Fibroblast of skin of back (primary cell): ENCODE measurements around the gene TOMM20L.
A peak's percentile ranks its signal among the peaks of the same experiment; 100 is the strongest.

Source experiments
- DNase-seq: peaks from one replicate; pipeline ENCODE4 v3.0.0-alpha.2; 2013

The TOMM20L gene

DNA sequence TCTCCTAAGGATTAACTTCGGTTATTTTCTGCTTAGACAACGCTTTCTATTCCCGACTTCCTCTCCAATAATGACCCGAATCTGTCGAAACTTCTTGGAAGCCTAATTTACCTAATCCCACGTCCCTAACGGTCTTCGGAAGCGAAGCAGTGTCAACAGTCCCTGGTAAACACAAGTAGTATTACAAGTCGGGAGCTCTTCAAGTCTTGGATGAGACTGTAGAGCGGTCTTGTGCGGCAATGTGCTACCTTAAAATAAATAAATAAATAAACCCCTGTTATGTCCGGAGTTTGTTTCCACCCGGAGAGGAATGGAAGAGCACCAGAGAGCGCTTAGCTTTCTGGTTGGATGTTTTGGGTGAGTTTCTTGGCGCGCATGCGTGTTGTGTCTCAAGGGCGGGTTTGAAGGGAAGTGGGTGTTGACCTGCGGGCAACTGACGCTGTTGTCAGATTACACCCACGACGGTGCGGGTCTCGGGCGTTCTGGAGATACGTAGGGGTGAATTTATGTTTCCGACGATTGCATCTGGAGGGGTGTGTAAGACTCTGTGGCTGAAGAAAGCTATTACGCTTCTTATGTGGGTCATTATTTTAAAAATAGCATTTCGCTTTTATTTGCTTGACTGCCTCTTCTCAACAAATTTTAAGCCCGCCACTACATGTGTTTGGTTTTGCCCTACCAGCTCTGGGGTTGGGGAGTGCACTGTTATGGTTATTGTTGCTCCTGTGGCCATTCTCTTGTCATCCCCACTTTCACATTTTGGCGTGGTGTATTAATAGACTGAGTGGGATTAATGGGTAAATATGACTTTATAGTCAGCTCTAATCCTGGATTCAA, 31.8 kb downstream of the TOMM20L start, which contains the start of the genes KIAA0586 and TIMM9:
KIAA0586 (plus strand) TSS at position 439 of the 837 bp plus-strand sequence. CDS start 546 bp downstream, outside the sequence.
TIMM9 (minus strand) TSS at position 251 of the 837 bp plus-strand sequence. CDS start 15,586 bp downstream, outside the sequence.
- peak; percentile 99 for DNase-seq

DNA sequence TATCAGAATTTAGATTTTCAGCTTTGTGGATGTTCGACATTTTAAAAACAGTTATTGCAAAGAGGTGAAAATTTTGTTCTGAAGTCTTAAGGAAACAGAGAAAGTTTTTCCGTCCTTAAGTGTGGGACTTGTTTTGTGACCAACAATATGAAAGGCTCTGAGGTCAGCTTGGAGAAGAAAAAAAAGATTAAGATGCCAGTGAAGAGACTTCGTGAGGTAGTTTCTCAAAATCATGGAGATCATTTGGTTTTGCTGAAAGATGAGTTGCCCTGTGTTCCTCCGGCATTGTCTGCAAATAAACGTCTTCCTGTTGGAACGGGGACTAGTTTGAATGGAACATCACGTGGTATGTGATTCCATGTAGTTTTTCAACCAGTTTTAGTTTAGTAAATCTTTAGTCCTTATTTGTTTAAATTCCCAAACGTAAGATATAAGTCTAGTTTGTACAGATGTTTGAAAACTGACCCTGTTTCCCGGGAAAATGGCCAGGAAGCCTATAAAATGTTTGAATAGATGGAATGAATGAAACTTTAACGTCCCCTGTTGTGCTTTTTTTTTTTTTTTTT, 32.5 kb downstream of the TOMM20L start:
- DNase-seq = peak; percentile 58

DNA sequence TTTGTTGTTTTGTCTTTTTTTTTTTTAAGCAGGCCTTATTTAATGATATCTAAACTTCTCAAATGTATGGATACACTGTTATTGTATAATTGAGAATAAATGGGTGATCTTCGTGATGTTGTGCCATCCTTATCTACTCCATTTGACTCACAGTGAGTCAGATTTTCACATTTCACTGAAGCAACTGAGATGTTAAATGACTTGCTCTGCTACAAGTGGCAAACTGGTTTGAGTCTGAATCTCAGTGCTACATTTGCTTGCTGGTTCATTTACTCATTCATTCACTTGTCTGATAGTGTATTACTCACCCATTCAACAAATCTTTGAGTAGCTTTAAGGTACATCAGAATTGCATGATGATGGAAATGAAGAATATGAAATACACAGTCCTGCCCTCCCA, 34.4 kb downstream of the TOMM20L start:
- DNase-seq = peak; percentile 13

DNA sequence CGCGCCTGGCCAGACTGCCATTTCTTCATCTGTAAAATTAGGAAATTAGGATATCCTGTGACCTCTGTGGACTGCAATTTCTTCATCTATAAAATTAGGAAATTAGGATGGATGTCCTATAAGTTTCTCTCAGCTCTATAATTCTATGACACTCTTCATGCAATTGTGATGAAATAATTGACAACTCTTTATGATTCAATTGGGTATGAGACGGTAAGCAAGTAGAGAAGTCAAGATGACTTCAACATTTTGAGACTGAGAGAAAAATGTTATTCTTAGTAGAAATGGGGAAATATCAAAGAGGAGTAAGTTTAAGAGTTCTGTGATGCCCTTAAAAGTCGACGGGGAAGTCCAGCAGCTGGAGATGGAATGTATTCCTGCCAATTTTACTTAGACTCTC, 43.7 kb downstream of the TOMM20L start:
- DNase-seq = no peak

DNA sequence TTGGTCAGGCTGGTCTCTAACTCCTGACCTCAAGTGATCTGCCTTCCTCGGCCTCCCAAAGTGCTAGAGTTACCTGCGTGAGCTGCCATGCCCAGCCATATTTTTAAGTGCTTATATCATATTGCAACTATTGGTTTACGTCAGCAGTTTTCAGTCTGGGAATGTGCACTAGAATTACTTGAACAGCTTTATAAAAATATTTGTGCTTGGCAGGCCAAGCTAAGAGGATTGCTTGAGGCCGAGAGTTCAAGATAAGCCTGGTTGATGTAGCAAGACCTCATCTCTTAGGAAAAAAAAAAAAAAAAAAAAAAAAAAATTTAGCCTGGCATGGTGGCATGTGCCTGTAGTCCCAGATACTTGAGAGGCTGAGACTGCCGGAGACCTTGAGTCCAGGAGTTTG, 48.9 kb downstream of the TOMM20L start:
- no peak for DNase-seq

DNA sequence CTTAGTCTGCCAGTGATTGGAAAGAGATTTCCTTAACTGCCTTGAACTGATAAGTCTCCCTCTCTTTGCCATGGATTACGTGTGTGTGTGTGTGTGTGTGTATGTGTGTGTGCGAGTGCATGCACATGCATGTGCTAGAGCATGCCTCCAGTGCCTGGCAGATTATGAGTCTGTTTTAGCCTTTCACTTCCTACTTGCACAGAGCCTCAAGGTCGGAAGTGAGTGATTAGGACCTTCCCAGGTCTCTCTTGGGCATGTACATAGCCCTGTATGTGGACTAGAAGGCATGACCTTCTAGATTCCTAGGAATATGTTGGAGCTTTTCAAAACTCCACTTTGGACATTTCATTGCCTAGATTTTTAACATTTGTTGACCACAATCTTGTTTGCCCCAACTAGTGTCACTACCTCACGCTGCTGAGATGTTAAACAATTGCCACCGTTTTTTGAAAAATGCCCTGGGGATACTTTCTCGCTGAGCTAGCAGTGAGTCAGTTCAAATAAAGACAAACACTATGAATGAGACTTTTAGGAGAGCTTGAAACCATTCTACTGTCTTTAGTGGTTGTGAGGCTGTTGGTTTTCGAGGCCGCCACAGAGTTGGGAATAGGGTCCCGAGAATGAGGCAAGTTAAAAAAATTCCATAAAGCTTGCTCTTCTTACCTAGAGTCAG, 60.0 kb downstream of the TOMM20L start:
- peak; percentile 9 for DNase-seq
